Left lung (tissue), 10 donors: ENCODE results near the gene FAM89B. TPM values are rescaled to one million over a fixed set of nuclear protein-coding genes. Genes with fewer than 3 reads are reported as not detected.

Source experiments
- ATAC-seq: fragments of 200-7000 bp; cut with Tn5 transposase; one replicate; pipeline ENCODE4 v1.9.1; 2020; ENCODE audit warnings: moderate library complexity
- DNase-seq, 4 donors: peaks; one replicate each; pipeline ENCODE4 v3.0.0-alpha.2; 2013 to 2020
- H3K27ac ChIP-seq, 2 donors: fragments of 200-600 bp; sonication (generic) in 1 of 2; one replicate each; pipeline versions ENCODE4 v1.5.0 to v1.8.0; 2020 to 2021
- H3K27me3 ChIP-seq, 2 donors: fragments of 200-600 bp; sonication (generic) in 1 of 2; one replicate each; pipeline versions ENCODE4 v1.5.0 to v1.8.0; 2020 to 2021
- H3K36me3 ChIP-seq, 2 donors: fragments of 200-600 bp; sonication (generic) in 1 of 2; one replicate each; pipeline versions ENCODE4 v1.5.0 to v1.8.0; 2020 to 2021
- H3K4me1 ChIP-seq, 2 donors: fragments of 200-600 bp; one replicate each; pipeline ENCODE4 v1.8.0; 2021
- H3K4me3 ChIP-seq, 2 donors: fragments of 200-600 bp; sonication (generic) in 1 of 2; one replicate each; pipeline versions ENCODE4 v1.5.0 to v1.8.0; 2020 to 2021; ENCODE audit warnings: mild to moderate bottlenecking in 1 of 2
- H3K9me3 ChIP-seq, 2 donors: fragments of 200-600 bp; sonication (generic) in 1 of 2; one replicate each; pipeline versions ENCODE4 v1.5.0 to v1.8.0; 2020 to 2021
- CTCF ChIP-seq, 2 donors: fragments of 200-600 bp; sonication (generic) in 1 of 2; IDR thresholded peaks; one replicate each; pipeline versions ENCODE4 v1.5.0 to v1.8.0; 2021; ENCODE audit warnings: antibody characterized with exemption in 2 of 2
- intact Hi-C, 2 donors: fragments of 100-400 bp; cut with DNase I; formaldehyde crosslinking; loops; one replicate each; pipeline versions ENCODE4 v1.11.2 to v1.14.2; 2022
- polyA plus RNA-seq, 6 donors: library from polyadenylated mRNA; unstranded; fragments of 120-200 nt; gene quantifications; one replicate each; pipeline ENCODE4 v1.2.1, GENCODE V29; 2013; ENCODE audit not compliant: insufficient read length in 6 of 6
- total RNA-seq, 2 donors: library from RNA; stranded (reverse); fragmentation: NEBNext Ultra II Directional; extraction: Animal tissue kit (Norgen Biotek cat#: 25700); gene quantifications; one replicate each; pipeline ENCODE4 v1.2.1, GENCODE V29; 2021
- donor health status: DM: no; HTN: yes; CAD: no.
- donor health status: DM: no; HTN: no; CAD: no.

FAM89B gene
- total and polyA plus RNA-seq, 8 donors, result 20.7 to 57.5 (median 34.9) TPM

DNA sequence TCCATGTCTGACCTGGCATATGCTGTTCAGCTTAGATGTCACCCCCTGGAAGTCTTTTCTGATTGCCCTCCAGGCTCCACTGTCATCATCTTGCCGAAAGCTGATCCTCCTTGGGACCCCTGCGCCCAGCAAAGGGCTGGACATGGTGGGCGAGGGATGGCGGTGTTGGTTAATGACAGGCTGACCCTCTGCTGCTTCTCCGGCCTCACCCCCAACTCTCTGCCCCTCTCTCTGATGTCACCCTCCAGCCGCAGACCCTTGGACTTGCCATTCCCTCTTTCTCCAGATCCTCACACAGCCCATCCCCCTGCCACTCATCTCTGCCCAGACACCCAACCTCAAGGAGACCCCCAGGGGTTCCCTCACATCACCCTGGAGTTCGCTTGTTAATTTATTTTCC lies 5.8 kb downstream of the FAM89B start:
- H3K27me3 ChIP-seq, result no peaks in the 10 kb centered on the region
- TF ChIP-seq CTCF (IDR thresholded peaks at IDR 0.05), result no peak
- H3K4me1 ChIP-seq, result peaks cover 29 to 62% of the 10 kb centered on the region in 2 donors
- intact Hi-C loops, result no loop called here
- no peak for DNase-seq
- H3K4me3 ChIP-seq, result peak overlapping the region in 1 of 2 donors; percentile 91
- no peak for ATAC-seq
- H3K36me3 ChIP-seq, result peaks cover 0 to 60% of the 10 kb centered on the region in 2 donors
- peak overlapping the region in 1 of 2 donors; percentile 99 for H3K27ac ChIP-seq
- no peaks in the 10 kb centered on the region for H3K9me3 ChIP-seq

- DNase-seq (no peak), ATAC-seq (no peak)
- H3K27me3 ChIP-seq, result no peaks in the 10 kb centered on the region
- intact Hi-C loops, result no loop called here
- H3K4me3 ChIP-seq, result peak overlapping the region in 1 of 2 donors; percentile 91
- H3K27ac ChIP-seq, result peak overlapping the region in 1 of 2 donors; percentile 57
- no peaks in the 10 kb centered on the region for H3K9me3 ChIP-seq
- H3K36me3 ChIP-seq, result peaks cover 0 to 62% of the 10 kb centered on the region in 2 donors
- peaks cover 25 to 57% of the 10 kb centered on the region in 2 donors for H3K4me1 ChIP-seq
- TF ChIP-seq CTCF (IDR thresholded peaks at IDR 0.05), result no peak
These were observed 6.3 kb downstream of the FAM89B start for GRCh38 chr11:65578667-65579066.

- ATAC-seq (no peak), DNase-seq (no peak)
- Histone ChIP-seq H3K4me1 (peaks cover 22 to 53% of the 10 kb centered on the region in 2 donors), H3K4me3 (no peak overlapping the region), H3K9me3 (no peaks in the 10 kb centered on the region), H3K27ac (no peak overlapping the region), H3K36me3 (peaks cover 0 to 66% of the 10 kb centered on the region in 2 donors), H3K27me3 (no peaks in the 10 kb centered on the region)
- intact Hi-C loops, result no loop called here
- TF ChIP-seq CTCF (IDR thresholded peaks at IDR 0.05), result no peak
These were observed 7.0 kb downstream of the FAM89B start for GRCh38 chr11:65579291-65579690.

GRCh38 chr11:65580031-65580692 lies 7.8 kb downstream of the FAM89B start:
- no peak for TF ChIP-seq CTCF (IDR thresholded peaks at IDR 0.05)
- Histone ChIP-seq H3K27ac (no peak overlapping the region), H3K36me3 (peaks cover 0 to 73% of the 10 kb centered on the region in 2 donors), H3K9me3 (no peaks in the 10 kb centered on the region), H3K27me3 (no peaks in the 10 kb centered on the region), H3K4me1 (peaks cover 16 to 44% of the 10 kb centered on the region in 2 donors), H3K4me3 (no peak overlapping the region)
- DNase-seq (no peak), ATAC-seq (no peak)
- intact Hi-C loops, result no loop called here

GRCh38 chr11:65580756-65581155 lies 8.4 kb downstream of the FAM89B start:
- Histone ChIP-seq H3K4me3 (no peak overlapping the region), H3K27me3 (no peaks in the 10 kb centered on the region), H3K27ac (no peak overlapping the region), H3K9me3 (no peaks in the 10 kb centered on the region), H3K4me1 (peaks cover 13 to 45% of the 10 kb centered on the region in 2 donors), H3K36me3 (peaks cover 0 to 79% of the 10 kb centered on the region in 2 donors)
- ATAC-seq (no peak), DNase-seq (no peak)
- no peak for TF ChIP-seq CTCF (IDR thresholded peaks at IDR 0.05)
- intact Hi-C loops, result no loop called here
